Neural progenitor cell (in vitro differentiated cells): ENCODE data around the gene ARTN. TPM values are rescaled to one million over a fixed set of nuclear protein-coding genes. Genes with fewer than 3 reads are reported as not detected.

Experiments
- DNase-seq: peaks from one replicate; pipeline ENCODE4 v3.0.0-alpha.2; 2016; ENCODE audit warnings: low spot score
- H2AFZ ChIP-seq: fragments of 200-600 bp; sonication (generic); replicated peaks from 2 replicates; pipeline ENCODE4 v1.6.1; 2016; ENCODE audit warnings: antibody characterized with exemption
- H3F3A ChIP-seq: fragments of 200-600 bp; sonication (generic); 2 replicates; pipeline ENCODE4 v1.6.1; 2016; ENCODE audit warnings: antibody characterized with exemption, low read depth
- H3K27ac ChIP-seq: fragments of 200-600 bp; sonication (generic); 2 replicates; pipeline ENCODE4 v1.5.1; 2016; ENCODE audit warnings: mild to moderate bottlenecking
- H3K27me3 ChIP-seq: fragments of 200-600 bp; sonication (generic); 2 replicates; pipeline ENCODE4 v1.6.1; 2016; ENCODE audit warnings: mild to moderate bottlenecking, moderate library complexity
- H3K36me3 ChIP-seq: fragments of 200-600 bp; sonication (generic); 2 replicates; pipeline ENCODE4 v1.5.1; 2016
- H3K4me1 ChIP-seq: fragments of 200-600 bp; sonication (generic); 2 replicates; pipeline ENCODE4 v1.6.1; 2016; ENCODE audit warnings: mixed run types
- H3K4me2 ChIP-seq: fragments of 200-600 bp; sonication (generic); 2 replicates; pipeline ENCODE4 v1.6.1; 2016
- H3K4me3 ChIP-seq: fragments of 200-600 bp; sonication (generic); 2 replicates; pipeline ENCODE4 v1.5.1; 2016
- H3K79me2 ChIP-seq: fragments of 200-600 bp; sonication (generic); 2 replicates; pipeline ENCODE4 v1.6.1; 2016; ENCODE audit warnings: low read depth
- H3K9ac ChIP-seq: fragments of 200-600 bp; sonication (generic); 2 replicates; pipeline ENCODE4 v1.6.1; 2016
- H3K9me3 ChIP-seq: fragments of 200-600 bp; sonication (generic); 2 replicates; pipeline ENCODE4 v1.5.1; 2016; ENCODE audit warnings: low read depth
- H4K20me1 ChIP-seq: fragments of 200-600 bp; sonication (generic); 2 replicates; pipeline ENCODE4 v1.6.1; 2016; ENCODE audit warnings: low read depth
- H3K27ac Mint-ChIP-seq: 3 replicates; pipeline ENCODE4 v1.8.0; 2021; ENCODE audit warnings: mixed read lengths
- H3K27me3 Mint-ChIP-seq: 2 replicates; pipeline ENCODE4 v1.8.0; 2022; ENCODE audit warnings: low read depth, mild to moderate bottlenecking, inconsistent platforms, moderate library complexity, mixed read lengths; ENCODE audit not compliant: insufficient read depth
- H3K36me3 Mint-ChIP-seq: 3 replicates; pipeline ENCODE4 v1.8.0; 2021; ENCODE audit warnings: mixed read lengths
- H3K4me1 Mint-ChIP-seq: 3 replicates; pipeline ENCODE4 v1.8.0; 2021; ENCODE audit warnings: mixed read lengths
- H3K4me3 Mint-ChIP-seq: 3 replicates; pipeline ENCODE4 v1.8.0; 2021; ENCODE audit warnings: mild to moderate bottlenecking, moderate library complexity, mixed read lengths
- H3K9me3 Mint-ChIP-seq: 3 replicates; pipeline ENCODE4 v1.8.0; 2020; ENCODE audit warnings: mixed read lengths
- CTCF ChIP-seq: fragments of 200-600 bp; sonication (generic); IDR thresholded peaks from 2 replicates; pipeline ENCODE4 v1.5.1; 2017; ENCODE audit warnings: antibody characterized with exemption, mild to moderate bottlenecking
- EZH2 ChIP-seq: fragments of 200-600 bp; sonication (generic); IDR thresholded peaks from 2 replicates; pipeline ENCODE4 v1.6.1; 2017; ENCODE audit warnings: antibody characterized with exemption, mild to moderate bottlenecking, moderate library complexity
- EZH2phosphoT487 ChIP-seq: fragments of 200-600 bp; sonication (generic); IDR thresholded peaks from 2 replicates; pipeline ENCODE4 v1.6.1; 2017; ENCODE audit warnings: antibody characterized with exemption
- total RNA-seq: library from RNA; depleted of rRNA; stranded (reverse); fragments of >200 nt; gene quantifications from 2 replicates; pipeline ENCODE4 v1.2.3, GENCODE V29; 2015; ENCODE audit warnings: low replicate concordance

Gene ARTN
- total RNA-seq, 1 donor from 2014 or later = 4.1 TPM

GRCh38 chr1:43925846-43926245 is 7.8 kb upstream of the ARTN start:
- Mint-ChIP-seq H3K4me1 (peaks cover 3% of the 10 kb centered on the region), H3K36me3 (peaks cover 29% of the 10 kb centered on the region), H3K4me3 (no peak overlapping the region), H3K27me3 (peaks cover 5% of the 10 kb centered on the region), H3K9me3 (no peaks in the 10 kb centered on the region), H3K27ac (no peak overlapping the region)
- Histone ChIP-seq H3K79me2 (no peaks in the 10 kb centered on the region), H3F3A (peaks cover 4% of the 10 kb centered on the region), H3K27me3 (no peaks in the 10 kb centered on the region), H3K4me1 (no peaks in the 10 kb centered on the region), H3K27ac (no peak overlapping the region), H3K9ac (no peak overlapping the region), H2AFZ (no peak overlapping the region), H3K4me3 (no peak overlapping the region), H3K36me3 (no peaks in the 10 kb centered on the region), H4K20me1 (peaks cover 3% of the 10 kb centered on the region), H3K4me2 (no peak overlapping the region), H3K9me3 (no peaks in the 10 kb centered on the region)
- TF ChIP-seq EZH2 (no peak), EZH2phosphoT487 (no peak), CTCF (no peak)
- no peak for DNase-seq

- Histone ChIP-seq H4K20me1 (peaks cover 26% of the 10 kb centered on the region), H3K27me3 (peaks cover 32% of the 10 kb centered on the region), H3K79me2 (no peaks in the 10 kb centered on the region), H3K4me1 (peaks cover 19% of the 10 kb centered on the region), H2AFZ (no peak overlapping the region), H3K9ac (no peak overlapping the region), H3K36me3 (no peaks in the 10 kb centered on the region), H3F3A (peaks cover 26% of the 10 kb centered on the region), H3K4me3 (no peak overlapping the region), H3K9me3 (no peaks in the 10 kb centered on the region), H3K4me2 (no peak overlapping the region), H3K27ac (no peak overlapping the region)
- TF ChIP-seq CTCF (peak; percentile 59), EZH2 (no peak)
- Mint-ChIP-seq H3K27ac (no peak overlapping the region), H3K9me3 (no peaks in the 10 kb centered on the region), H3K36me3 (peaks cover 21% of the 10 kb centered on the region), H3K27me3 (peaks cover 9% of the 10 kb centered on the region), H3K4me1 (peaks cover 29% of the 10 kb centered on the region), H3K4me3 (no peak overlapping the region)
- peak; percentile 52 for DNase-seq
Measured at GRCh38 chr1:43930168-43930948, 3.2 kb upstream of the ARTN start.

GRCh38 chr1:43930949-43931275 is 2.7 kb upstream of the ARTN start:
- no peak overlapping the region for H3K4me3 Mint-ChIP-seq
- H3K9me3 Mint-ChIP-seq = no peaks in the 10 kb centered on the region
- DNase-seq = no peak

More at GRCh38 chr1:43930949-43931275, 2.7 kb upstream of the ARTN start:
- Histone ChIP-seq H3K36me3 (no peaks in the 10 kb centered on the region), H3K27me3 (peaks cover 37% of the 10 kb centered on the region), H3K4me1 (peaks cover 24% of the 10 kb centered on the region), H3K9me3 (no peaks in the 10 kb centered on the region), H3K79me2 (no peaks in the 10 kb centered on the region), H3F3A (peaks cover 29% of the 10 kb centered on the region), H3K9ac (no peak overlapping the region), H3K27ac (no peak overlapping the region), H3K4me3 (no peak overlapping the region), H3K4me2 (no peak overlapping the region), H4K20me1 (peaks cover 32% of the 10 kb centered on the region), H2AFZ (no peak overlapping the region)
- peaks cover 15% of the 10 kb centered on the region for H3K36me3 Mint-ChIP-seq
- H3K27me3 Mint-ChIP-seq = peaks cover 14% of the 10 kb centered on the region
- peaks cover 33% of the 10 kb centered on the region for H3K4me1 Mint-ChIP-seq
- no peak overlapping the region for H3K27ac Mint-ChIP-seq
- TF ChIP-seq EZH2 (no peak), CTCF (no peak), EZH2phosphoT487 (no peak)
